NCI-H510A (cell line): ENCODE measurements around the gene MCRS1.
"Not testable (repeated sequence)": the region's sequence is repeated elsewhere in the genome, so short reads cannot be mapped to it uniquely, and the experiment has no call there.

Experiments
- DNase-seq: peaks from one replicate; lab custom pipeline; 2025; lab: John Stamatoyannopoulos, UW

The MCRS1 gene

GRCh38 chr12:49540229-49541139 is 27.5 kb downstream of the MCRS1 start:
- no peak for DNase-seq

GRCh38 chr12:49539406-49540228 is 28.3 kb downstream of the MCRS1 start:
- no peak for DNase-seq

GRCh38 chr12:49538510-49539403 is 29.2 kb downstream of the MCRS1 start, which contains the start of gene KCNH3:
Gene KCNH3 (plus strand): TSS chr12:49539030. CDS start chr12:49539417, 387 bp downstream.
- peak; percentile 88 for DNase-seq

GRCh38 chr12:49537752-49538509 is 30.0 kb downstream of the MCRS1 start:
- DNase-seq, result no peak

- DNase-seq, result no peak
Measured at GRCh38 chr12:49537231-49537751, 30.7 kb downstream of the MCRS1 start.

GRCh38 chr12:49536526-49537071 is 31.3 kb downstream of the MCRS1 start:
- DNase-seq, result no peak

- DNase-seq, result no peak
Measured at GRCh38 chr12:49535921-49536525, 31.9 kb downstream of the MCRS1 start.

GRCh38 chr12:49534731-49535278 is 33.1 kb downstream of the MCRS1 start:
- DNase-seq, result no peak

- DNase-seq, result not testable (repeated sequence)
Measured at GRCh38 chr12:49534122-49534521, 33.8 kb downstream of the MCRS1 start.

GRCh38 chr12:49533331-49533730 is 34.6 kb downstream of the MCRS1 start:
- DNase-seq, result no peak

- no peak for DNase-seq
Measured at GRCh38 chr12:49531745-49532144, 36.2 kb downstream of the MCRS1 start.

GRCh38 chr12:49529414-49529813 is 38.5 kb downstream of the MCRS1 start:
- DNase-seq, result no peak

GRCh38 chr12:49527361-49528130 is 40.4 kb downstream of the MCRS1 start:
- DNase-seq, result no peak

GRCh38 chr12:49525942-49526341 is 42.0 kb downstream of the MCRS1 start:
- DNase-seq, result no peak

GRCh38 chr12:49524660-49525324 is 43.1 kb downstream of the MCRS1 start:
- DNase-seq, result no peak

- DNase-seq, result no peak
Measured at GRCh38 chr12:49521389-49521788, 46.6 kb downstream of the MCRS1 start.

GRCh38 chr12:49519574-49519936 is 48.4 kb downstream of the MCRS1 start:
- DNase-seq, result no peak

- DNase-seq, result no peak
Measured at GRCh38 chr12:49518914-49519573, 48.9 kb downstream of the MCRS1 start.
